Astrocyte of the cerebellum (primary cell): Measurements from ENCODE around the gene BLMH.

Experiments used
- DNase-seq: peaks from one replicate; pipeline ENCODE4 v3.0.0-alpha.2; 2011; ENCODE audit warnings: low read depth
- H3K4me3 ChIP-seq: 2 replicates; pipeline ENCODE4 v1.5.1; 2011; ENCODE audit warnings: mild to moderate bottlenecking, low read depth, low read length, moderate library complexity
- CTCF ChIP-seq: IDR thresholded peaks from 2 replicates; pipeline ENCODE4 v1.5.1; 2012; ENCODE audit warnings: low read length, low read depth, moderate library complexity, mild to moderate bottlenecking; ENCODE audit errors: missing control alignments
- in situ Hi-C: cut with HindIII; loops from 2 replicates; pipeline ENCODE4 v1.10.0; 2017; ENCODE audit warnings: low sequenced_read_pairs

BLMH gene

GRCh38 chr17:30309591-30309990 is 17.8 kb upstream of the BLMH start:
- H3K4me3 ChIP-seq: no peak overlapping the region
- TF ChIP-seq CTCF: no peak
- in situ Hi-C loops: no loop called here
- peak; percentile 44 for DNase-seq

- TF ChIP-seq CTCF: no peak
- DNase-seq: no peak
- in situ Hi-C loops: no loop called here
- H3K4me3 ChIP-seq: no peak overlapping the region
Observed at GRCh38 chr17:30308406-30308805, 16.7 kb upstream of the BLMH start.

- no peak overlapping the region for H3K4me3 ChIP-seq
- in situ Hi-C loops: no loop called here
- no peak for TF ChIP-seq CTCF
- DNase-seq: no peak
Observed at GRCh38 chr17:30304778-30305177, 13.0 kb upstream of the BLMH start.

- H3K4me3 ChIP-seq: no peak overlapping the region
- no peak for TF ChIP-seq CTCF
- in situ Hi-C loops: no loop called here
- DNase-seq: no peak
Observed at GRCh38 chr17:30302241-30302640, 10.5 kb upstream of the BLMH start.

GRCh38 chr17:30300818-30301217 is 9.1 kb upstream of the BLMH start:
- DNase-seq: no peak
- no peak overlapping the region for H3K4me3 ChIP-seq
- no peak for TF ChIP-seq CTCF
- in situ Hi-C loops: no loop called here

GRCh38 chr17:30299000-30299399 is 7.3 kb upstream of the BLMH start:
- in situ Hi-C loops: no loop called here
- TF ChIP-seq CTCF: peak; percentile 48
- no peak overlapping the region for H3K4me3 ChIP-seq
- no peak for DNase-seq

GRCh38 chr17:30297715-30298114 is 6.0 kb upstream of the BLMH start:
- in situ Hi-C loops: no loop called here
- H3K4me3 ChIP-seq: no peak overlapping the region
- DNase-seq: no peak
- TF ChIP-seq CTCF: no peak
